GM19397 (cell line): ENCODE data around the gene ADAM10.
"Not testable (repeated sequence)": the region's sequence is repeated elsewhere in the genome, so short reads cannot be mapped to it uniquely, and the experiment has no call there.

Experiments used
- ATAC-seq: cut with Tn5 transposase; IDR thresholded peaks from one replicate; pipeline ENCODE4 v1.9.1; 2021; ENCODE audit warnings: mild to moderate bottlenecking, moderate library complexity; ENCODE audit not compliant: unreplicated experiment

ADAM10 gene

GRCh38 chr15:58677426-58677825, 72.1 kb downstream of the ADAM10 start:
- no peak for ATAC-seq

DNA sequence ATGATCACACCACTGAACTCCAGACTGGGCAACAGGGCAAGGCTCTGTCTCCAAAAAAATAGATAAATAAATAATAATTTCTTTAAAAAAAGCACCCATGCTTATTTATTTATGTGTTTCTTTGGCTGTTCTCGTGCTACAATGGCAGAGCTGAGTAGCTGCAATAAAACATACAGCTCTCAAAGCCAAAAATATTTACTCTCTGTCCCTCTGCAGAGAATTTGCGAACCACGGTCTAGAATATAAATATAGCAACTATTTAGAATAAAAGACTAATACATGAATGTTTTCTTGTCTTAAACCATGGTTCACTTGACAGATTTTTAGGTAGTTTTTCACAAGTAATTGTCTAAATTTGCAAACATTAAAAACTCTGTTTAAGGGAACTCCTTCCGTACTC, 72.7 kb downstream of the ADAM10 start:
- no peak for ATAC-seq

- ATAC-seq, result no peak
Measured at GRCh38 chr15:58671186-58671585, 78.3 kb downstream of the ADAM10 start.

DNA sequence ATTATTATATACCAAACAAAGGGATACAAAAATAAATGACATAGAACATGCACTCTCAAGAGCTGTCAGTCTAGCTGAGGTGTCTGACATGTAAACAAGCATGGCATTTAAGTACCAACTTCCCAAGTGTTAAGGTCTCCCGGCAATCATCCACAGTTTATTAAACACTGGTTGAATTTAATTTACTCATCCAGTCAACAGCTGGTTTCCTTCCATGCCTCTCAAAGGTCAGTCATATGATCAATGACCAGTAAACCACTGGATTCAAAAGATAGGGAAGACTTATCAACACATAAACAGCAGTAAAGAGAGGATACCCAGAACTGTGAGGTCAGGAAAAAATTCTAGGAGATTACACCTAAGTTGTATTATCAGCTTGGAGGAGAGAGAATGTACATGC, 80.4 kb downstream of the ADAM10 start:
- no peak for ATAC-seq

- ATAC-seq, result no peak
Measured at GRCh38 chr15:58666957-58667356, 82.5 kb downstream of the ADAM10 start.

DNA sequence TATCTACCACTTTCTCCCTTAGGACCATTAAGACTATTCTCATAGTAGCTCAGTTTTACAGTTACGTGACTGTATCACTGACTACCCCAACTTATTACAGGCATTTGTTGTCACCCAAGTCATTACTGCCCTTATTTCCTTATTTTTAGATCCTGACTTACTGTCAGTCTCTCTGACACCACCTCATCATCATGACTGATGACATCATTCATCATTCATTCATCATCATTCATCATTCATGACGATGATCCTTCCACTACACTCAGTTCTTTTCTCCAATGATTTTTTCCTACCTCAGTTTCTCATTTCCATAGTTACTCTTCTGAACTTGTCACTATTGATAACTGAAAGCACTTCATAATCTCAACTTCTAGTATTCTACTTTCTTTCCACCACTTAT, 83.8 kb downstream of the ADAM10 start:
- no peak for ATAC-seq

DNA sequence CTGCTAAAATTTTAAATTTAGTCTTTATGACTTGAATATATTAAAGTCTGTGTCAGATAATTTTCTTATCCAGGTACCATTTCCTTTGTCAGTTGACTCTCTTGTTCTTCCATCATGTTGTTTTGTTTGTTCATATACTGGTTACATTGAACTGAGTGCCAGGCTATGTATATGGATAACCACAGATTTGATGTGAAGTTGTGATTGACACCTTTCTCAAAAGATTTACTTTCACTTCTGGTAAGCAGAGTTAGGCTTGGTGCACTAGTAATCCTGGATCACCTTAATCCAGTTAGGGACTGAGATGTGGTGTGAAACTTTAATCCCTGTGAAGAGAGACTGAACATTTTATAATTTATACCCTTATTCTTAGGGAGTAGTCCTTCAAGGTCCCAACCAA, 99.4 kb downstream of the ADAM10 start:
- no peak for ATAC-seq

- no peak for ATAC-seq
Measured at GRCh38 chr15:58649175-58649574, 100.3 kb downstream of the ADAM10 start.

DNA sequence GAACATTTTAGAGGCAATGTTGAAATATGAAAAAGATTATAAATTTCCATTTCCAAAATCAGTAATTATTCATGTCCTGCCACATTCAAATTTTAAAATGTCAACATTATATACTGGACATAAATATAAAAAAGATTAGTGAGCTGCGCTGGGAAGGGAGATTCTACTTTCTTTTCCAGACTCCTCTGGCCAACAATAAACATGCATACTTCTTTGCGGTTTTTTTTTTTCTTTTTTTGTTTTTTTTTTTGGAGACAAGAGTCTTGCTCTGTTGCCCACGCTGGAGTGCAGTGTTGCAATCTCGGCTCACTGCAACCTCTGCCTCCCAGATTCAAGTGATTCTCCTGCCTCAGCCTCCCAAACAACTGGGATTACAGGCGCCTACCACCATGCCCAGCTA, 105.5 kb downstream of the ADAM10 start:
- no peak for ATAC-seq

DNA sequence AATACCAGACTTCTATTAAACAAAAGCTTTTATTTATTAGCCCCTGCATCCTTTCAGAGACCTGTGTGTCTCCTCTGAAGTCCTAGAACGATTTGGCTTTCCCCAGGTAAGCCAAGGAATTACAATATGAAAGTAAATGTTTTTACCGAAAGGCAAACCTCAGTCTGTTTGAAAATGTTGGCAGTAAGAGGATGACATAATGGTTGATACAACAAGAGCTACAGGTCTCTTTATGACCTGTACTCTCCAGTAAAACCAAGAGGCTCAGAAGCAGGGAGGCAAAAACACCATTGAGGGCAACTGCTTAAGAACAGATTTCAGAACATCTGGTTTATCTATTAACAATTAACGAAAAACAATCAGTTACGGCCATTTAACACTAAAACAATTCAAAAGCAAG, 107.8 kb downstream of the ADAM10 start:
- ATAC-seq, result no peak

- no peak for ATAC-seq
Measured at GRCh38 chr15:58639992-58640391, 109.5 kb downstream of the ADAM10 start.

DNA sequence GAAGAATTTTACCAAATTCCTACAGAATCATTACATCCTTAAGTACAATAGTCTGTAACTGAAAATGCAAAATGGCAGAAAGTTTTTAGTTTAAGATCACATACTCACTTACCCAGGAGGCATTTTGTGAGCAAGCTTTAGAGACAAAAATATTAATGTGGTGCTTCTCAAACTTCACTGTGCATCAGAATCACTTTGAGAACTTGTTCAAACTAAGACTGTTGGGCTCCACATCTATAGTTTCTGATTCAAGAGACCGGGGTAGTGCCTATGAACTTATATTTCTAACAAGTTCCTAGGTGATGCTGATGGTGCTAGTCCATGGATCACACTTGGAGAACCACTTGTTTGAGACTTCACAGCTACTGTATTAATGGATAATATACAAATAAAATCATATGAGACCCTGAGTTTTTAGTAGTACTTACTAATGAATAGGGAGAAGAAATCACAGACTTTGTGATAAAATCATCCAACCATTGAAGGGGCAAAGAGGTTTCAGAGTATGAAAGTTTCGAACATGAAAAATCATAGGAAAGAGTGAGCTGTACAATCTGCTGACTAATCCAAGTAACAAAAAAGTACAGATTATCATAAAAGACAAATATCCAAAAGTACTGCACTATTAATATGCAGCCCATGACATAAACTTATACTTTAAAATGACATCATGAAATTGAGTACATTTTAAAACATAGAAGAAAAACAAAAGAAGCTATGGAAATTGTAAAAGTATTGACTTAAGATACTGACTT, 110.3 kb downstream of the ADAM10 start:
- no peak for ATAC-seq

- no peak for ATAC-seq
Measured at GRCh38 chr15:58632789-58633188, 116.7 kb downstream of the ADAM10 start.

GRCh38 chr15:58631319-58631718, 118.2 kb downstream of the ADAM10 start:
- no peak for ATAC-seq

- no peak for ATAC-seq
Measured at GRCh38 chr15:58629625-58630024, 119.9 kb downstream of the ADAM10 start.

DNA sequence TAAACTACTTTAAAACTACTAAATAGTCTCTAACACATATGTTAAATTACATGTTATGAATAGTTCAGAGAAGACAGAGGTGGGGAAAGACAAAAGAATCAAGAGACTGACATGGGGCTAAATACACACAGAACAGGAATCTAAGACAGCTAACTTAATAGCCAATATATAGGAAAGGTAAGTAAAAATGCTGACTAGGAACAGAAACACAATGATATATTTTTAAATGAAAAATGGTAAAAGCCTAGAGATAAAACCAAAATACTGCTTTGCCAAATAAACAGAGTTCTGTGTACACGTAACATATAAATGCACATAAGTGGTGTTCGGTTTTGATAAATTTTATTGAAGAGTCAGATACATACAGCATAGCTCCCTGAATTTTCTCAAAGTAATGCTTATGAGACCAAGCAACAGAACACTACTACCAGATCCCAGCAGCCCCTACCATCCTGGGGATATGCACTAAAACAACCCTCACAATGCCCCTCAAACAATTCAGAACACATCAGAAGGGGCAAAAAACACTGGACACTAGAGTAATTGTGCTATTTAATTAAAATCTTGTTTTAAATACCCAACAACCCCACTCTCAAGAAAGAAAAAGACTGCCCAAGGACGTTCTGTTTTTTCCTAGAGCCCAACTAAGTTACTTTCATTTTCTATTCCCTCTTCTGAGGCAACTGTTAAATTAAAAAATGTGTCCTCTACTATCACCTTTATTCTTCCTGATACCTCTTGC, 121.1 kb downstream of the ADAM10 start:
- ATAC-seq, result no peak

DNA sequence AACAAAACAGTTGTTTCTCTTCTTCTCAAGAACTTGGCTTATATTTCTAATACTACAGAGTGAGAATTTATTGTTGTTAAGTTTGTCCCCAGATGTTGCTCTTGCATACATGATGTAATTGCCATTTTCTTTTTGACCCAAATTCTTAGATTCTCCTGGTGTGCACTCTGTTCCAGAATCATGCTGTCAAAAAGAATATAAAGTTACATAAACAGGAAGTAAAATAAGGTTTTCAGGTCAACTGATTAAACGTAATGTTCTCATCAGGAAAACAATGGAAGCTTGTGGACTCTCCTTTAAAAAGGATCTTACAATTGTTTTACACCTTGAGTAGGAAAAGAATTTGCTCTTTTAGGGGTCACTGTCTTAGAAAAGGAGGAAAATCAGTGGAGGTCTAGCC, 121.8 kb downstream of the ADAM10 start:
- no peak for ATAC-seq

- ATAC-seq, result no peak
Measured at GRCh38 chr15:58627046-58627445, 122.5 kb downstream of the ADAM10 start.

DNA sequence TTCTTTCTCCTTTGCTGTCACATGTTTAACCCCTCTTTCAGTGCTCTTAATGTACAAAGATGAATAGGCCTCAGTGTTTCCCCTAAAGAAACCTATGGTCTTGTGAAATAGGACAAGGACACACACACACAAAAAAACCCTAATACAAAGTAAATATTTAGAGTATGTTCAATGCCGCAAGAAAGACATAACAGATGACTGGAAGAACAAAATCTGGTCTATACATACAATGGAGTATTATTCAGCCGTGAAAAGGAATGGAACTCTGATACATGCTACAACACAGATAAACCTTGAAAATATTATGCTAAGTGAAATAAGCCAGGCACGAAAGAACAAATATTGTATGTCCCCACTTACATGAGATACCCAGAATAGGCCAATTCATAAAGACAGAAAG, 123.1 kb downstream of the ADAM10 start:
- ATAC-seq, result no peak

GRCh38 chr15:58622877-58623276, 126.6 kb downstream of the ADAM10 start:
- no peak for ATAC-seq

- not testable (repeated sequence) for ATAC-seq
Measured at GRCh38 chr15:58620268-58620667, 129.2 kb downstream of the ADAM10 start.

GRCh38 chr15:58616171-58616570, 133.3 kb downstream of the ADAM10 start:
- no peak for ATAC-seq
